Keratinocyte (primary cell): ENCODE measurements around the gene GRK5. TPM values are rescaled to one million over a fixed set of nuclear protein-coding genes. Genes with fewer than 3 reads are reported as not detected.

Experiments used
- DNase-seq: peaks from one replicate; pipeline ENCODE4 v3.0.0-alpha.2; 2011; ENCODE audit warnings: low read depth, missing footprints, low spot score
- FAIRE-seq: peaks from 2 replicates; lab custom pipeline; 2011; peaks lifted over from hg19 to GRCh38; lab: Jason Lieb, UNC
- H2AFZ ChIP-seq: 2 replicates; pipeline ENCODE4 v1.6.0; 2012; ENCODE audit warnings: low read length, control low read depth, inconsistent platforms; ENCODE audit not compliant: control insufficient read depth
- H3K27ac ChIP-seq: 2 replicates; pipeline ENCODE4 v1.5.1; 2011; ENCODE audit warnings: low read length; ENCODE audit not compliant: control insufficient read depth, insufficient read depth
- H3K27me3 ChIP-seq: 3 replicates; pipeline ENCODE4 v1.6.0; 2011; ENCODE audit warnings: low read length; ENCODE audit not compliant: control insufficient read depth, insufficient read depth; ENCODE audit errors: extremely low read depth
- H3K36me3 ChIP-seq, 2 experiments: 2 replicates in 1 of 2; 3 replicates in 1 of 2; pipeline ENCODE4 v1.5.1; 2011; ENCODE audit warnings: low read length in 2 of 2, mild to moderate bottlenecking in 1 of 2; ENCODE audit not compliant: control insufficient read depth in 2 of 2, insufficient read depth in 2 of 2; ENCODE audit errors: extremely low read depth in 1 of 2
- H3K4me1 ChIP-seq: 3 replicates; pipeline ENCODE4 v1.5.1; 2011; ENCODE audit warnings: low read length; ENCODE audit not compliant: control insufficient read depth, insufficient read depth; ENCODE audit errors: extremely low read depth
- H3K4me2 ChIP-seq: 3 replicates; pipeline ENCODE4 v1.6.0; 2011; ENCODE audit warnings: low read depth, low read length; ENCODE audit not compliant: control insufficient read depth, insufficient read depth; ENCODE audit errors: extremely low read depth
- H3K4me3 ChIP-seq, 3 experiments: fragments of 200-600 bp in 1 of 3; sonication (generic) in 1 of 3; 2 replicates in 2 of 3; 3 replicates in 1 of 3; pipeline ENCODE4 v1.5.1; 2011 to 2016; ENCODE audit warnings: low read length in 3 of 3, mild to moderate bottlenecking in 3 of 3, control low read depth in 2 of 3, inconsistent platforms in 1 of 3, low read depth in 1 of 3, mixed read lengths in 1 of 3, mixed run types in 1 of 3, moderate library complexity in 1 of 3; ENCODE audit not compliant: control insufficient read depth in 2 of 3, insufficient read depth in 2 of 3; ENCODE audit errors: extremely low read depth in 1 of 3
- H3K79me2 ChIP-seq: 2 replicates; pipeline ENCODE4 v1.6.0; 2012; ENCODE audit warnings: low read length; ENCODE audit not compliant: control insufficient read depth, insufficient read depth
- H3K9ac ChIP-seq: 3 replicates; pipeline ENCODE4 v1.6.0; 2011; ENCODE audit warnings: low read length; ENCODE audit not compliant: control insufficient read depth, insufficient read depth; ENCODE audit errors: extremely low read depth
- H3K9me1 ChIP-seq: 3 replicates; pipeline ENCODE4 v1.6.0; 2011; ENCODE audit warnings: low read length; ENCODE audit not compliant: control insufficient read depth, insufficient read depth; ENCODE audit errors: extremely low read depth
- H3K9me3 ChIP-seq: 2 replicates; pipeline ENCODE4 v1.5.1; 2012; ENCODE audit warnings: low read depth, low read length; ENCODE audit not compliant: control insufficient read depth
- H4K20me1 ChIP-seq: 3 replicates; pipeline ENCODE4 v1.6.0; 2011; ENCODE audit warnings: low read length; ENCODE audit not compliant: control insufficient read depth, insufficient read depth; ENCODE audit errors: extremely low read depth
- EZH2 ChIP-seq: IDR thresholded peaks from one replicate; pipeline ENCODE4 v1.6.1; 2012; ENCODE audit warnings: inconsistent platforms, mild to moderate bottlenecking, low read length, moderate library complexity
- dilution Hi-C: fragments of 300-500 bp; cut with MboI; formaldehyde crosslinking; loops from one replicate; pipeline ENCODE4 v1.7.0; 2020; ENCODE audit warnings: low sequenced_read_pairs; ENCODE audit not compliant: extremely low pct_ligation_motif_present
- polyA plus RNA-seq, 5 experiments: library from polyadenylated mRNA; depleted of rRNA in 3 of 5; stranded (reverse) in 3 of 5; stranded (forward) in 1 of 5; unstranded in 1 of 5; fragments of >200 nt; gene quantifications; 1 replicate in 1 of 5; 2 replicates in 3 of 5; 3 replicates in 1 of 5; pipeline versions ENCODE4 v1.2.1 to v1.2.3, GENCODE V29; 2011 to 2012; ENCODE audit warnings: missing spikeins in 2 of 5, low read depth in 1 of 5, low replicate concordance in 1 of 5
- TF ChIP-seq, protein P1 (sequence below), 3 experiments: IDR thresholded peaks in 1 of 3; conservative IDR thresholded peaks in 1 of 3; optimal IDR thresholded peaks in 1 of 3; 2 replicates in 2 of 3; 3 replicates in 1 of 3; pipeline versions ENCODE3 to v1.5.1; 2011; ENCODE audit warnings: low read length in 3 of 3, mild to moderate bottlenecking in 3 of 3, moderate library complexity in 2 of 3, control low read depth in 1 of 3, inconsistent platforms in 1 of 3; ENCODE audit not compliant: insufficient read depth in 2 of 3; ENCODE audit errors: extremely low read depth in 1 of 3

The GRK5 gene
- polyA plus RNA-seq, 1 donor (not counting 4 experiments of a cell fraction or from before 2014, with no cell fraction given): 7.6 TPM

DNA sequence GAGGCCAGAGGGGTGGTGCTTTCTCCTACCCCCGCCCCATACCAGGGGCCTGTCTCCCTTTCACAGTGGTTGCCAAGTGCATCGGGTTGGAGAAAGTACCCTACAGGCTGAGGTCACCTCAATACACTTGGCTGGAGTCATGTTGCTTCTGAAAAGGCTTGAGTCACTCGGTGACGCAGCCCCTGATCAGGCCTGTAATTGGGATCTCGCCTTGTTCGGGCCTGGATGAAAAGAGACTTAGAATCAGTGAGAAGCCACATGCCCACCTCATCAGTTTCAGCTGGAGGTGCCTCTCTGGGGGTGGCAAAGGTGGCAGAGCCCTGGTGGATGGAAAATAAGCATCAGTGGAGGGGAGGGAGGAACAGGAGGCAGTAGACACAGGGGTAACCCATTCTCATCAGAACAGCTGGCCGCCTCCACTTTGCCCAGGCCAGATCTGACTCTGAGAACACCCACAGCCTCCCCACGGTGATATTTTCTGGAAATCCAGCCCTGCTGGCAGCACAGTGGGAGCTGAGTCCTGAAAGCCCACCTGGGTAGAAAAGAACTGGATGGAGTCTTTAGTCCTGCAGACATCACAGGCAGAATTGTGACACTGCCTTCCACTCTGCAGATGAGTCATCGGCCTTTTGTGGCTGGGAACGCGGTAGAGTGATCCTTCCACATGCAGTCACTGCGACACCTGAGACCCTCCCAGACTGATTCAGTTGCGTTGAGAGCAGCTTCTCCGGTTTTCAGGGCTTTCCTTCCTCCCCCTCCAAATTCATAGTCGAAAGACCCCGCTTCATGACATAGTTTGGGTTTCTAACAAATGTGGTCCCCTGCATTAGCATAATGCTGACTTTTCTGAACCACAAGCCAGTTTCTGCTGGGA is 108.0 kb downstream of the GRK5 start:
- no peaks in the 10 kb centered on the region for H3K9me3 ChIP-seq
- H3K27me3 ChIP-seq: no peaks in the 10 kb centered on the region
- peak overlapping the region in 1 of 3 experiments; percentile 10 for H3K4me3 ChIP-seq
- H2AFZ ChIP-seq: no peak overlapping the region
- DNase-seq: no peak
- dilution Hi-C loops: no loop called here
- H4K20me1 ChIP-seq: no peaks in the 10 kb centered on the region
- H3K36me3 ChIP-seq: peaks cover 0 to 1% of the 10 kb centered on the region in 2 experiments
- FAIRE-seq: no peak
- TF ChIP-seq EZH2: no peak
- TF ChIP-seq, protein P1, sequence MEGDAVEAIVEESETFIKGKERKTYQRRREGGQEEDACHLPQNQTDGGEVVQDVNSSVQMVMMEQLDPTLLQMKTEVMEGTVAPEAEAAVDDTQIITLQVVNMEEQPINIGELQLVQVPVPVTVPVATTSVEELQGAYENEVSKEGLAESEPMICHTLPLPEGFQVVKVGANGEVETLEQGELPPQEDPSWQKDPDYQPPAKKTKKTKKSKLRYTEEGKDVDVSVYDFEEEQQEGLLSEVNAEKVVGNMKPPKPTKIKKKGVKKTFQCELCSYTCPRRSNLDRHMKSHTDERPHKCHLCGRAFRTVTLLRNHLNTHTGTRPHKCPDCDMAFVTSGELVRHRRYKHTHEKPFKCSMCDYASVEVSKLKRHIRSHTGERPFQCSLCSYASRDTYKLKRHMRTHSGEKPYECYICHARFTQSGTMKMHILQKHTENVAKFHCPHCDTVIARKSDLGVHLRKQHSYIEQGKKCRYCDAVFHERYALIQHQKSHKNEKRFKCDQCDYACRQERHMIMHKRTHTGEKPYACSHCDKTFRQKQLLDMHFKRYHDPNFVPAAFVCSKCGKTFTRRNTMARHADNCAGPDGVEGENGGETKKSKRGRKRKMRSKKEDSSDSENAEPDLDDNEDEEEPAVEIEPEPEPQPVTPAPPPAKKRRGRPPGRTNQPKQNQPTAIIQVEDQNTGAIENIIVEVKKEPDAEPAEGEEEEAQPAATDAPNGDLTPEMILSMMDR (optimal IDR thresholded peaks at IDR 0.05 in 1 of 3, IDR thresholded peaks at IDR 0.05 in 1 of 3, conservative IDR thresholded peaks at IDR 0.05 in 1 of 3; ENCODE audit: extremely low read depth in 1 of 3, insufficient read depth in 2 of 3, low read length in 3 of 3): no peak
- H3K9ac ChIP-seq: peak overlapping the region; percentile 57
- peaks cover 2% of the 10 kb centered on the region for H3K79me2 ChIP-seq
- H3K4me1 ChIP-seq: peaks cover 30% of the 10 kb centered on the region
- H3K27ac ChIP-seq: peak overlapping the region; percentile 59
- peak overlapping the region; percentile 50 for H3K4me2 ChIP-seq
- H3K9me1 ChIP-seq: peaks cover 6% of the 10 kb centered on the region

DNA sequence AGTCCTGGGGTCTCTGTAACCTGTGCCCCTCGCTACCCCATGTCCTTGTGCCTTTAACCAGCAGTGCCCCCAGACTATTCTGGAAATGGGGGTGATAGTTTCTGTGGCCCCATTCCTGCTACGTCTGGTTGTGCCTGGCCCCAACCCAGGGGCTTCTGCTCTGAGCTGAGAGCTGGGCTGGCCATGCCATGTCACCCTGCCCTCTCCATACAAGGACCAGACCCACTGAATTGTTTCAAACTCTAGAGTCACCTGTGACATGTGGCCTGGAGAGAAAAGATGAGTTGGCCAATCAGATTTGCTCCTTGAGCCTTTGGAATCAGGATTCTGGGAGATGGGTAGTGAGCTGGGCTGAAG is 108.6 kb downstream of the GRK5 start:
- Histone ChIP-seq H3K9ac (no peak overlapping the region), H3K4me1 (peaks cover 30% of the 10 kb centered on the region), H3K4me2 (peak overlapping the region; percentile 50), H3K9me1 (peaks cover 6% of the 10 kb centered on the region), H3K27ac (peak overlapping the region; percentile 59), H4K20me1 (no peaks in the 10 kb centered on the region), H3K9me3 (no peaks in the 10 kb centered on the region), H3K79me2 (peaks cover 2% of the 10 kb centered on the region), H2AFZ (no peak overlapping the region), H3K27me3 (no peaks in the 10 kb centered on the region), H3K4me3 (no peak overlapping the region), H3K36me3 (peaks cover 0 to 2% of the 10 kb centered on the region in 2 experiments)
- dilution Hi-C loops: no loop called here
- TF ChIP-seq EZH2: no peak
- TF ChIP-seq, protein P1 (optimal IDR thresholded peaks at IDR 0.05 in 1 of 3, IDR thresholded peaks at IDR 0.05 in 1 of 3, conservative IDR thresholded peaks at IDR 0.05 in 1 of 3; ENCODE audit: extremely low read depth in 1 of 3, insufficient read depth in 2 of 3, low read length in 3 of 3): no peak
- DNase-seq (no peak), FAIRE-seq (no peak)
